Breast epithelium (tissue), 4 donors: ENCODE measurements around the gene FKBP2. TPM values are rescaled to one million over a fixed set of nuclear protein-coding genes. Genes with fewer than 3 reads are reported as not detected.

Experiments
- DNase-seq, 2 donors: peaks; one replicate each; pipeline ENCODE4 v3.0.0-alpha.2; 2019; ENCODE audit warnings: low spot score in 2 of 2
- H3K27ac ChIP-seq, 2 donors: fragments of 200-600 bp; sonication (generic) in 1 of 2; one replicate each; pipeline ENCODE4 v1.5.1; 2016 to 2019; ENCODE audit warnings: mild to moderate bottlenecking in 1 of 2
- H3K27me3 ChIP-seq, 2 donors: fragments of 200-600 bp; sonication (generic) in 1 of 2; one replicate each; pipeline versions ENCODE4 v1.5.1 to v1.6.0; 2017 to 2019; ENCODE audit warnings: control low read depth in 1 of 2, mild to moderate bottlenecking in 1 of 2
- H3K36me3 ChIP-seq: fragments of 200-600 bp; one replicate; pipeline ENCODE4 v1.5.1; 2019
- H3K4me1 ChIP-seq, 2 donors: fragments of 200-600 bp; sonication (generic); one replicate each; pipeline ENCODE4 v1.5.1; 2016 to 2019; ENCODE audit warnings: control low read depth in 1 of 2
- H3K4me3 ChIP-seq, 3 donors: fragments of 200-600 bp; sonication (generic); 1 replicate in 2 of 3; 2 replicates in 1 of 3; pipeline ENCODE4 v1.5.1; 2016 to 2019; ENCODE audit warnings: mild to moderate bottlenecking in 3 of 3, moderate library complexity in 2 of 3
- H3K9me3 ChIP-seq, 2 donors: fragments of 200-600 bp; sonication (generic) in 1 of 2; one replicate each; pipeline ENCODE4 v1.5.1; 2016 to 2019; ENCODE audit warnings: control low read depth in 1 of 2
- CTCF ChIP-seq, 3 donors: fragments of 450-650 bp; IDR thresholded peaks; one replicate each; pipeline ENCODE4 v1.5.1; 2016 to 2017; ENCODE audit warnings: antibody characterized with exemption in 3 of 3, mild to moderate bottlenecking in 3 of 3, moderate library complexity in 3 of 3
- POLR2A ChIP-seq: fragments of 450-650 bp; IDR thresholded peaks from one replicate; pipeline ENCODE4 v1.6.1; 2016; ENCODE audit warnings: antibody characterized with exemption, mild to moderate bottlenecking, moderate library complexity
- POLR2AphosphoS5 ChIP-seq, 3 donors: sonication (generic); formaldehyde crosslinking; IDR thresholded peaks; one replicate each; pipeline ENCODE4 v1.6.1; 2017; ENCODE audit warnings: antibody characterized with exemption in 3 of 3
- intact Hi-C: fragments of 100-400 bp; cut with DNase I; formaldehyde crosslinking; loops from one replicate; pipeline ENCODE4 v1.15.1; 2023; ENCODE audit warnings: low total_unique reads
- total RNA-seq, 3 donors: library from RNA; depleted of rRNA; stranded (reverse); fragments of >200 nt; gene quantifications; one replicate each; pipeline ENCODE4 v1.1.0, GENCODE V29; 2016

FKBP2 gene
- total RNA-seq, 3 donors from 2014 or later = 51.4 to 77.3 (median 54.6) TPM

DNA sequence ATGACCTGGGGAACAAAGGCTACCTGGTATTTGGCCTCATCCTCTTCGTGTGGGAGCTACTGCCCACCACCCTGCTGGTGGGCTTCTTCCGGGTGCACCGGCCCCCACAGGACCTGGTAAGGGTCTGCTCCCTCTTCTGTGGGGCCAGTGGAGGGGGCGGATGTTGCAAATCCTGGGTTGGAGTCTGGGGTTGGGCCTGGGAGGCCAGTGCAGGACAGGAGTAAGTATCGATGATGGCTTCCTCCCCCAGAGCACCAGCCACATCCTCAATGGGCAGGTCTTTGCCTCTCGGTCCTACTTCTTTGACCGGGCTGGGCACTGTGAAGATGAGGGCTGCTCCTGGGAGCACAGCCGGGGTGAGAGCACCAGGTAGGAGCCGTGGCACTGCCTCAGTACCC, 47.5 kb downstream of the FKBP2 start:
- Histone ChIP-seq H3K4me3 (no peak overlapping the region), H3K27me3 (peaks cover 8 to 26% of the 10 kb centered on the region in 2 donors), H3K4me1 (peaks cover 17 to 27% of the 10 kb centered on the region in 2 donors), H3K27ac (no peak overlapping the region), H3K36me3 (no peaks in the 10 kb centered on the region), H3K9me3 (no peaks in the 10 kb centered on the region)
- TF ChIP-seq POLR2A (no peak), CTCF (IDR thresholded peaks at IDR 0.05) (no peak), POLR2AphosphoS5 (IDR thresholded peaks at IDR 0.05) (no peak)
- DNase-seq = no peak
- intact Hi-C loops = no loop called here

GRCh38 chr11:64289002-64289564, 48.2 kb downstream of the FKBP2 start:
- no peak overlapping the region for H3K27ac ChIP-seq
- no peak for DNase-seq
- no peaks in the 10 kb centered on the region for H3K9me3 ChIP-seq
- H3K27me3 ChIP-seq = peaks cover 8 to 26% of the 10 kb centered on the region in 2 donors
- no peak overlapping the region for H3K4me3 ChIP-seq
- H3K4me1 ChIP-seq = peaks cover 16 to 19% of the 10 kb centered on the region in 2 donors
- TF ChIP-seq CTCF (IDR thresholded peaks at IDR 0.05) (no peak), POLR2A (no peak), POLR2AphosphoS5 (IDR thresholded peaks at IDR 0.05) (no peak)
- intact Hi-C loops = no loop called here
- no peaks in the 10 kb centered on the region for H3K36me3 ChIP-seq

DNA sequence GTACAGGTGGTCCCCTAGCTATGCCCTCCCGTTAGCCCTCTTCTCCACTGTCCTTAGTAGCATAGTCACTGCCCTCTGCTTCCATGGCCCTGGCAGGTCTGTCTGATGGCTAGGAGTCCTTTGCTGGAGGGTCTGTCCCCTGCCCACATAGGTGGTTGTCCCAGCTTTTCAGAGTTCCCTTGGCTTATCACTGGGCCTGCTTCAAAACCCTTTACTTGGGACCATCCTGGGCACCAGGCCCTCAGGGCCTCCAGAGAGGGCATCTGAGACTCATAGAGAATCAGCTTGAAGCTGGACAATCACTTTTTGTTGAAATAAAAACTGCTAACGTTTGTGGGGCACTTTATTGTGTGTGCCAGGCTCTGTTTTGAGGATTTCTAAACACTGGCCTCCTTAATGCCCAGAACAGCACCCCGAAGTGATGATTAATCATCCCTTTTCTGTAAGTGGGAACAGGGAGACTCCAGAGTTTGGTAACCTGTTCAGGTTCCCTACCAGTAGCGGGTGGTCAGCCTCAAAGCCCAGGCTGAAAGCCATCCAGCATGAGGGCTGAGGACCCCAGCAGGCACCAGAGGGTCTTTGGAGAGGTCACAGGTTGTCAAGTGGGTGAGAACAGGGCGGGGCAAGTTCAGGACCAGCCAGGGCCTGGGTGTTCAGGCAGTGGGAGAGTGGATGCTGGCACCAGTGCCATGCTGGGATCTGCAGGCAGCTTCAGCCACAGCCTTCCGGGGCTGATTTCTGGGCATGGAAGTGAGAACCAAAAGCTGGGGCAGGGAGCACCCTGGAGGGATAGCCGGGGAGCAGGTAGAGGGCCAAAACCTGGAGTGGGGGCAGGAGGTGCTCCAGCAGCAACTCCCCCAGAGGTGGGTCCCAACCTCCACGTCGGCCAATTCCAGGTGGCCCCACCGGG, 49.7 kb downstream of the FKBP2 start:
- Histone ChIP-seq H3K9me3 (no peaks in the 10 kb centered on the region), H3K36me3 (no peaks in the 10 kb centered on the region), H3K27ac (no peak overlapping the region), H3K4me3 (peak overlapping the region in 1 of 3 donors; percentile 64), H3K27me3 (peaks cover 8 to 26% of the 10 kb centered on the region in 2 donors), H3K4me1 (peaks cover 14 to 17% of the 10 kb centered on the region in 2 donors)
- DNase-seq = no peak
- intact Hi-C loops = no loop called here
- TF ChIP-seq CTCF (IDR thresholded peaks at IDR 0.05) (no peak), POLR2AphosphoS5 (IDR thresholded peaks at IDR 0.05) (no peak), POLR2A (no peak)

DNA sequence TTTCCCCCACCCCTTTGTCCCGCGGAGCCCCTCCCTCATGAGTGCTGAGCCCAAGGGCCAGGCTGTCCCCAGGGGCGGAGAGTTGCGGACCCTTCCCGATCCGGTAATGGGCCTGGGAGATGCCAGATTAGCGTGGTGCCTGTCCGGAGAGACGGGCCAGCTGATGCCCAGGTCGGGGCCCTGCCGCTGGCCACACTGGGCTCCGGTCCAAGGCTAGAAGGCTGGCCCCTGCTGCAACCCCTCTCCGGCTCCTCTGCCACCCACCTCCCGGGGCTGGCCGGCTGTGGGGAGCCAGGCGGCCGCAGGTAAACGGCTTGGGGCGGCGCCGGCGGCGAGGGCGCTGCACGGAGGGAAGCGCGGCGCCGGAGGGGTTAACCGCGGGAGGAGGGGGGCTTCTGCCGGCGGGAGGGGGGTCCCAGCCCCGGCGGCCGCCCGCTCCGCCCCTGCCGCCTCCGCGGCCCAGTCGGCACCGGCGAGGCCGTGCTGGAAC, 50.4 kb downstream of the FKBP2 start, which contains the start of gene KCNK4:
KCNK4 (plus strand) TSS at position 41 of the 490 bp plus-strand sequence. CDS start 1,717 bp downstream, outside the sequence.
- peak within 1 kb of the TSS; percentile 31 to 64 (median 50) for H3K4me3 ChIP-seq
- peaks cover 8 to 27% of the 10 kb centered on the region in 2 donors for H3K27me3 ChIP-seq
- no peak for DNase-seq
- no peak within 1 kb of the TSS for H3K27ac ChIP-seq
- TF ChIP-seq CTCF (IDR thresholded peaks at IDR 0.05) (no peak), POLR2A (no peak)
- intact Hi-C loops = no loop called here
- no peaks in the 10 kb centered on the region for H3K36me3 ChIP-seq
- H3K4me1 ChIP-seq = peaks cover 14 to 15% of the 10 kb centered on the region in 2 donors
- H3K9me3 ChIP-seq = no peaks in the 10 kb centered on the region
